ENCODE data around the gene TRAK1. TPM values are rescaled to one million over a fixed set of nuclear protein-coding genes. Genes with fewer than 3 reads are reported as not detected.

Gene TRAK1
- total RNA-seq, 1 donor from 2014 or later, result 50.7 TPM

DNA sequence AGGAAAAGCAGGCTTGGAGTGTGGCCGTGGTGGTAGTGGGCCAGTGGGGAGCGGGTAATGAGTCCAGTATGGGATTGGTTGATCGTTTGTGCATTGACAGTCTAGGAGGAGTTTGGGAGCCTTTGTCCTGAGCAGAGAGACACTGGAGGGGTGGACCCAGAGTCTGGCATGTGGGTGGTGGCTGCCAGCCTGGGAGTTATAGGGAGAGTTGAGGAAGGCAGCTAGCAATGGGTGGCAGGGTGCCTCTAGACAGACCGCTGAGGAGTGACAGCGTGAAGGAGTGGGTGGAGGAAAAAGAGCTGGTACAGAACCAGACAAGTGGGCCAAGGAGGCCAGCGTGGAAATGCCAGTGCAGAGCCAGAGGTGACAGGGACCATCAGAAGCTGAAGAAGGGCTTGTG, 176.7 kb downstream of the TRAK1 start:
- TF ChIP-seq, protein P1, sequence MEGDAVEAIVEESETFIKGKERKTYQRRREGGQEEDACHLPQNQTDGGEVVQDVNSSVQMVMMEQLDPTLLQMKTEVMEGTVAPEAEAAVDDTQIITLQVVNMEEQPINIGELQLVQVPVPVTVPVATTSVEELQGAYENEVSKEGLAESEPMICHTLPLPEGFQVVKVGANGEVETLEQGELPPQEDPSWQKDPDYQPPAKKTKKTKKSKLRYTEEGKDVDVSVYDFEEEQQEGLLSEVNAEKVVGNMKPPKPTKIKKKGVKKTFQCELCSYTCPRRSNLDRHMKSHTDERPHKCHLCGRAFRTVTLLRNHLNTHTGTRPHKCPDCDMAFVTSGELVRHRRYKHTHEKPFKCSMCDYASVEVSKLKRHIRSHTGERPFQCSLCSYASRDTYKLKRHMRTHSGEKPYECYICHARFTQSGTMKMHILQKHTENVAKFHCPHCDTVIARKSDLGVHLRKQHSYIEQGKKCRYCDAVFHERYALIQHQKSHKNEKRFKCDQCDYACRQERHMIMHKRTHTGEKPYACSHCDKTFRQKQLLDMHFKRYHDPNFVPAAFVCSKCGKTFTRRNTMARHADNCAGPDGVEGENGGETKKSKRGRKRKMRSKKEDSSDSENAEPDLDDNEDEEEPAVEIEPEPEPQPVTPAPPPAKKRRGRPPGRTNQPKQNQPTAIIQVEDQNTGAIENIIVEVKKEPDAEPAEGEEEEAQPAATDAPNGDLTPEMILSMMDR (IDR thresholded peaks at IDR 0.05; ENCODE audit: unreplicated experiment), result no peak
- peaks cover 13% of the 10 kb centered on the region for H3K9me3 Mint-ChIP-seq
- DNase-seq (ENCODE audit: low spot score in 2 of 2, unreplicated experiment in 2 of 2), result no peak

DNA sequence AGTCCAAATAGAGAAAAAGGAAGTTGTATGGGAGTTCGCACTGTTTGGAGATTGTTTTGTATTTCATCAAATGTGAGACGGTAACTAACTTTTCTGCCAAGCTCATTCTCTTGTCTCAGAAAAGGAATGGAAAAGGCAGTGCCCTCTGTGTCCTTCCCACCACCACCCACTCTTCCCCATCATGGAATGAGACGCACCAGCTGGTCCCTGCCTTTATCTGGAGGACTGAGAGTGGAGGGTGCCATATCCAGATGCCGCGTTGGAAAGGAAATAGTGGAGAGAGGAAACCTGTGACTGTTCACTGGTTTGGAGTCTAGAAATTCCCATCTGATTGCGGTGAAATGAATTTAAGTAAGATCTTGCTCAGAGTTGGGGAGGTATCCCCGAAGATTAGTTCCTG, 178.5 kb downstream of the TRAK1 start:
- Mint-ChIP-seq H3K4me3 (no peak overlapping the region), H3K9me3 (peaks cover 13% of the 10 kb centered on the region), H3K27me3 (ENCODE audit: low read depth) (peaks cover 68% of the 10 kb centered on the region), H3K27ac (no peak overlapping the region), H3K36me3 (no peaks in the 10 kb centered on the region), H3K4me1 (no peaks in the 10 kb centered on the region)
- no peak for DNase-seq (ENCODE audit: low spot score in 2 of 2, unreplicated experiment in 2 of 2)
- TF ChIP-seq, protein P1 (IDR thresholded peaks at IDR 0.05; ENCODE audit: unreplicated experiment), result no peak

More for the DNA sequence above, 176.7 kb downstream of the TRAK1 start:
- Mint-ChIP-seq H3K27me3 (ENCODE audit: low read depth) (peaks cover 86% of the 10 kb centered on the region), H3K27ac (no peak overlapping the region), H3K36me3 (no peaks in the 10 kb centered on the region), H3K4me3 (no peak overlapping the region), H3K4me1 (no peaks in the 10 kb centered on the region)

GRCh38 chr3:42270561-42270960, 179.4 kb downstream of the TRAK1 start:
- Mint-ChIP-seq H3K36me3 (no peaks in the 10 kb centered on the region), H3K27ac (no peak overlapping the region), H3K27me3 (ENCODE audit: low read depth) (peaks cover 59% of the 10 kb centered on the region), H3K4me3 (no peak overlapping the region), H3K4me1 (no peaks in the 10 kb centered on the region), H3K9me3 (peaks cover 13% of the 10 kb centered on the region)
- TF ChIP-seq, protein P1 (IDR thresholded peaks at IDR 0.05; ENCODE audit: unreplicated experiment), result no peak
- DNase-seq (ENCODE audit: low spot score in 2 of 2, unreplicated experiment in 2 of 2), result no peak

- no peaks in the 10 kb centered on the region for H3K36me3 Mint-ChIP-seq
- DNase-seq (ENCODE audit: low spot score in 2 of 2, unreplicated experiment in 2 of 2), result no peak
- no peak overlapping the region for H3K27ac Mint-ChIP-seq
- H3K4me3 Mint-ChIP-seq, result no peak overlapping the region
- TF ChIP-seq, protein P1 (IDR thresholded peaks at IDR 0.05; ENCODE audit: unreplicated experiment), result no peak
- H3K9me3 Mint-ChIP-seq, result peaks cover 13% of the 10 kb centered on the region
- H3K4me1 Mint-ChIP-seq, result no peaks in the 10 kb centered on the region
- peaks cover 58% of the 10 kb centered on the region for H3K27me3 Mint-ChIP-seq (ENCODE audit: low read depth)
Observed at GRCh38 chr3:42271786-42272185, 180.6 kb downstream of the TRAK1 start.

DNA sequence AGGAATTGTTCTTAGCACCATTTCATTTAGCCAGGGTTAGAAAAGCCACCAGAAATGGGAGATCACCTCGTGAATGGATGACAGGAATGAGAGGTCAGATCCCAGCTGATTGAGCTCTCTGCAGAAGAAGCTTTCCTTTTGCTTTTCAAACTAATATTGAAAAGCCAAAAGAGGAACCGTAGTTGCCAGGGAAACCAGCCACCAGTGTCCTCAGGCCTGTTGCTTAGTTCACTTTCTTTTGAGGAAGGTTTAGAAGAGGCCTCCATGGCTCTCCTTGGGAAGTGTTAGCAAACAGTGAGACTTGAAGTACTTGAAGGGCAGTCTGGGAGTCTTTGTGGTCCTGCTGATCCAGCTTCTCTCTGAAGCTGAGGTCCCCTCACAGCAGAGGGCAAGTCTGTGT, 182.2 kb downstream of the TRAK1 start:
- no peak for DNase-seq (ENCODE audit: low spot score in 2 of 2, unreplicated experiment in 2 of 2)
- H3K36me3 Mint-ChIP-seq, result no peaks in the 10 kb centered on the region
- peaks cover 13% of the 10 kb centered on the region for H3K9me3 Mint-ChIP-seq
- H3K4me1 Mint-ChIP-seq, result no peaks in the 10 kb centered on the region
- no peak overlapping the region for H3K27ac Mint-ChIP-seq
- H3K27me3 Mint-ChIP-seq (ENCODE audit: low read depth), result peaks cover 43% of the 10 kb centered on the region
- no peak overlapping the region for H3K4me3 Mint-ChIP-seq
- TF ChIP-seq, protein P1 (IDR thresholded peaks at IDR 0.05; ENCODE audit: unreplicated experiment), result no peak

DNA sequence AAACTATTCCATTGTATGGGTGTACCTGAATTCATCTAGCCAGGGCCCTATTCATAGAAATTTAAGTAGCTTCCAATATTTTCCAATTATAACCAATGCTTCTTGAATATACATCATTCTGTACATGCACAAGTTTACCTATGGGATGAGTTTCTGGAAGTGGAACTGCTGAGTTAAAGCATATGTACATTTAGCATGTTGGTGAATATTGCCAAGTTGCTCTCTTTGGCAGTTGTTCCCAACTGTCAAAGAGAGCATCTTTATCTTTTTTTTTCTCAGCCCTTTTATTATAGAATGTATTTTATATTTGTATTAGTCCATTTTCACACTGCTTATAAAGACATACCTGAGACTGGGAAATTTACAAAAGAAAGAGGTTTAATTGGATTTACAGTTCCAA, 183.1 kb downstream of the TRAK1 start:
- Mint-ChIP-seq H3K9me3 (peaks cover 17% of the 10 kb centered on the region), H3K4me1 (no peaks in the 10 kb centered on the region), H3K36me3 (no peaks in the 10 kb centered on the region), H3K27me3 (ENCODE audit: low read depth) (peaks cover 33% of the 10 kb centered on the region), H3K4me3 (no peak overlapping the region), H3K27ac (no peak overlapping the region)
- TF ChIP-seq, protein P1 (IDR thresholded peaks at IDR 0.05; ENCODE audit: unreplicated experiment), result no peak
- DNase-seq (ENCODE audit: low spot score in 2 of 2, unreplicated experiment in 2 of 2), result no peak

Data from mesothelial cell of epicardium (in vitro differentiated cells).